Vagina (tissue), 2 donors: ENCODE measurements around the gene PSMC3. TPM values are rescaled to one million over a fixed set of nuclear protein-coding genes. Genes with fewer than 3 reads are reported as not detected.

ENCODE experiments used
- DNase-seq, 2 donors: peaks; one replicate each; pipeline ENCODE4 v3.0.0-alpha.2; 2017; ENCODE audit errors: extremely low spot score in 2 of 2
- H3K27ac ChIP-seq: fragments of 200-600 bp; sonication (generic); one replicate; pipeline ENCODE4 v1.5.1; 2019
- H3K27me3 ChIP-seq: fragments of 200-600 bp; sonication (generic); one replicate; pipeline ENCODE4 v1.5.1; 2019
- H3K36me3 ChIP-seq, 2 donors: fragments of 200-600 bp; sonication (generic); one replicate each; pipeline ENCODE4 v1.5.1; 2017 to 2019
- H3K4me1 ChIP-seq: fragments of 200-600 bp; sonication (generic); one replicate; pipeline ENCODE4 v1.5.1; 2019
- H3K4me3 ChIP-seq, 2 donors: fragments of 200-600 bp; sonication (generic); 1 replicate in 1 of 2; 2 replicates in 1 of 2; pipeline ENCODE4 v1.5.1; 2016 to 2019
- H3K9me3 ChIP-seq: fragments of 200-600 bp; sonication (generic); one replicate; pipeline ENCODE4 v1.5.1; 2019
- POLR2A ChIP-seq, 2 donors: fragments of 450-650 bp; IDR thresholded peaks; one replicate each; pipeline ENCODE4 v1.6.1; 2017; ENCODE audit warnings: antibody characterized with exemption in 2 of 2, mild to moderate bottlenecking in 2 of 2, moderate library complexity in 2 of 2
- POLR2AphosphoS5 ChIP-seq, 2 donors: sonication (generic); formaldehyde crosslinking; IDR thresholded peaks; one replicate each; pipeline ENCODE4 v1.9.0; 2017; ENCODE audit warnings: antibody characterized with exemption in 2 of 2, mild to moderate bottlenecking in 2 of 2, low read depth in 1 of 2; ENCODE audit not compliant: insufficient read depth in 1 of 2
- intact Hi-C: fragments of 100-400 bp; cut with DNase I; formaldehyde crosslinking; loops from one replicate; pipeline ENCODE4 v1.15.1; 2023
- total RNA-seq: library from RNA; depleted of rRNA; stranded (reverse); fragments of >200 nt; gene quantifications from one replicate; pipeline ENCODE4 v1.2.3, GENCODE V29; 2016
- TF ChIP-seq, protein P1 (sequence below), 3 experiments: fragments of 450-650 bp in 2 of 3; fragments of 200-600 bp in 1 of 3; sonication (generic) in 1 of 3; IDR thresholded peaks; one replicate each; pipeline ENCODE4 v1.5.1; 2017 to 2019; ENCODE audit warnings: antibody characterized with exemption in 3 of 3, mild to moderate bottlenecking in 2 of 3, moderate library complexity in 2 of 3

The PSMC3 gene
- total RNA-seq, 1 donor from 2014 or later: 89.6 TPM

- no peaks in the 10 kb centered on the region for H3K36me3 ChIP-seq
- TF ChIP-seq POLR2A (IDR thresholded peaks at IDR 0.05) (no peak), POLR2AphosphoS5 (IDR thresholded peaks at IDR 0.05; ENCODE audit: insufficient read depth in 1 of 2, low read depth in 1 of 2) (no peak)
- TF ChIP-seq, protein P1, sequence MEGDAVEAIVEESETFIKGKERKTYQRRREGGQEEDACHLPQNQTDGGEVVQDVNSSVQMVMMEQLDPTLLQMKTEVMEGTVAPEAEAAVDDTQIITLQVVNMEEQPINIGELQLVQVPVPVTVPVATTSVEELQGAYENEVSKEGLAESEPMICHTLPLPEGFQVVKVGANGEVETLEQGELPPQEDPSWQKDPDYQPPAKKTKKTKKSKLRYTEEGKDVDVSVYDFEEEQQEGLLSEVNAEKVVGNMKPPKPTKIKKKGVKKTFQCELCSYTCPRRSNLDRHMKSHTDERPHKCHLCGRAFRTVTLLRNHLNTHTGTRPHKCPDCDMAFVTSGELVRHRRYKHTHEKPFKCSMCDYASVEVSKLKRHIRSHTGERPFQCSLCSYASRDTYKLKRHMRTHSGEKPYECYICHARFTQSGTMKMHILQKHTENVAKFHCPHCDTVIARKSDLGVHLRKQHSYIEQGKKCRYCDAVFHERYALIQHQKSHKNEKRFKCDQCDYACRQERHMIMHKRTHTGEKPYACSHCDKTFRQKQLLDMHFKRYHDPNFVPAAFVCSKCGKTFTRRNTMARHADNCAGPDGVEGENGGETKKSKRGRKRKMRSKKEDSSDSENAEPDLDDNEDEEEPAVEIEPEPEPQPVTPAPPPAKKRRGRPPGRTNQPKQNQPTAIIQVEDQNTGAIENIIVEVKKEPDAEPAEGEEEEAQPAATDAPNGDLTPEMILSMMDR (IDR thresholded peaks at IDR 0.05): no peak
- H3K27me3 ChIP-seq: no peaks in the 10 kb centered on the region
- peak overlapping the region; percentile 83 for H3K27ac ChIP-seq
- H3K9me3 ChIP-seq: no peaks in the 10 kb centered on the region
- no peak overlapping the region for H3K4me3 ChIP-seq
- DNase-seq: no peak
- H3K4me1 ChIP-seq: peaks cover 19% of the 10 kb centered on the region
- intact Hi-C loops: no loop called here
These were observed 32.8 kb downstream of the PSMC3 start for GRCh38 chr11:47393163-47394049.

GRCh38 chr11:47392546-47393162 is 33.6 kb downstream of the PSMC3 start:
- Histone ChIP-seq H3K27ac (no peak overlapping the region), H3K4me1 (peaks cover 21% of the 10 kb centered on the region), H3K4me3 (no peak overlapping the region), H3K27me3 (no peaks in the 10 kb centered on the region), H3K9me3 (no peaks in the 10 kb centered on the region), H3K36me3 (no peaks in the 10 kb centered on the region)
- TF ChIP-seq POLR2A (IDR thresholded peaks at IDR 0.05): no peak
- TF ChIP-seq, protein P1 (IDR thresholded peaks at IDR 0.05): no peak
- no peak for TF ChIP-seq POLR2AphosphoS5 (IDR thresholded peaks at IDR 0.05; ENCODE audit: insufficient read depth in 1 of 2, low read depth in 1 of 2)
- no peak for DNase-seq
- intact Hi-C loops: no loop called here

GRCh38 chr11:47391711-47392432 is 34.4 kb downstream of the PSMC3 start:
- Histone ChIP-seq H3K9me3 (no peaks in the 10 kb centered on the region), H3K36me3 (no peaks in the 10 kb centered on the region), H3K4me3 (no peak overlapping the region), H3K27me3 (no peaks in the 10 kb centered on the region), H3K4me1 (peaks cover 22% of the 10 kb centered on the region), H3K27ac (no peak overlapping the region)
- DNase-seq: no peak
- TF ChIP-seq, protein P1 (IDR thresholded peaks at IDR 0.05): no peak
- TF ChIP-seq POLR2AphosphoS5 (IDR thresholded peaks at IDR 0.05; ENCODE audit: insufficient read depth in 1 of 2, low read depth in 1 of 2) (no peak), POLR2A (IDR thresholded peaks at IDR 0.05) (no peak)
- intact Hi-C loops: no loop called here

GRCh38 chr11:47391077-47391583 is 35.1 kb downstream of the PSMC3 start:
- Histone ChIP-seq H3K36me3 (no peaks in the 10 kb centered on the region), H3K27ac (no peak overlapping the region), H3K4me1 (peaks cover 22% of the 10 kb centered on the region), H3K27me3 (no peaks in the 10 kb centered on the region), H3K4me3 (no peak overlapping the region), H3K9me3 (no peaks in the 10 kb centered on the region)
- intact Hi-C loops: no loop called here
- TF ChIP-seq, protein P1 (IDR thresholded peaks at IDR 0.05): no peak
- TF ChIP-seq POLR2AphosphoS5 (IDR thresholded peaks at IDR 0.05; ENCODE audit: insufficient read depth in 1 of 2, low read depth in 1 of 2) (no peak), POLR2A (IDR thresholded peaks at IDR 0.05) (no peak)
- DNase-seq: no peak
